Measurements from ENCODE around the gene TP63. TPM values are rescaled to one million over a fixed set of nuclear protein-coding genes. Genes with fewer than 3 reads are reported as not detected.
A peak's percentile ranks its signal among the peaks of the same experiment; 100 is the strongest.
"Not testable (repeated sequence)": the region's sequence is repeated elsewhere in the genome, so short reads cannot be mapped to it uniquely, and the experiment has no call there.

TP63 gene
- total and polyA plus RNA-seq, 11 donors, result 0.11 to 1.4 (median 0.37) TPM

DNA sequence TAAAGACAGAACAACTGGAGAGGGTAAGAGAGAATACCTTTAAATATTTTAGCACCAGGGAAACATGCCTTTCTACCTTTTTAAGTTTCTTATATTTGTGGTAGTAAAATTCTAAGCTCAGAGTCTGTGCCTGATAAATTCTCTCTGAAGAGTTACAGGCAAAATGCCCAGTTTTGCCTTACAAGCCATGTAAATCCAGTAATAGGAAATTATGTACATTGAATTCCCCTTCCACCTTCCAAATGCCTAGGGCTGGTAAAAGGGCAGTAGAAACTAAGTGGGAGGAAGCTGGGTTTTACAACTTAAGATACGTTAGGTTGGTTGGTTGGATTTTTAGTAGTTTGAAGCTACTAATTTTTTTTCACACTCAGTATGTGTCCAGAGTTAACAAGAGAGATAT lies 43.1 kb upstream of the TP63 start:
- H3K4me1 ChIP-seq, result no peaks in the 10 kb centered on the region
- no peaks in the 10 kb centered on the region for H3K27me3 ChIP-seq
- peak overlapping the region in 1 of 12 donors; percentile 66 for H3K27ac ChIP-seq
- H3K9me3 ChIP-seq, result peaks cover 0 to 12% (median 2%) of the 10 kb centered on the region in 12 donors
- TF ChIP-seq, protein P1, sequence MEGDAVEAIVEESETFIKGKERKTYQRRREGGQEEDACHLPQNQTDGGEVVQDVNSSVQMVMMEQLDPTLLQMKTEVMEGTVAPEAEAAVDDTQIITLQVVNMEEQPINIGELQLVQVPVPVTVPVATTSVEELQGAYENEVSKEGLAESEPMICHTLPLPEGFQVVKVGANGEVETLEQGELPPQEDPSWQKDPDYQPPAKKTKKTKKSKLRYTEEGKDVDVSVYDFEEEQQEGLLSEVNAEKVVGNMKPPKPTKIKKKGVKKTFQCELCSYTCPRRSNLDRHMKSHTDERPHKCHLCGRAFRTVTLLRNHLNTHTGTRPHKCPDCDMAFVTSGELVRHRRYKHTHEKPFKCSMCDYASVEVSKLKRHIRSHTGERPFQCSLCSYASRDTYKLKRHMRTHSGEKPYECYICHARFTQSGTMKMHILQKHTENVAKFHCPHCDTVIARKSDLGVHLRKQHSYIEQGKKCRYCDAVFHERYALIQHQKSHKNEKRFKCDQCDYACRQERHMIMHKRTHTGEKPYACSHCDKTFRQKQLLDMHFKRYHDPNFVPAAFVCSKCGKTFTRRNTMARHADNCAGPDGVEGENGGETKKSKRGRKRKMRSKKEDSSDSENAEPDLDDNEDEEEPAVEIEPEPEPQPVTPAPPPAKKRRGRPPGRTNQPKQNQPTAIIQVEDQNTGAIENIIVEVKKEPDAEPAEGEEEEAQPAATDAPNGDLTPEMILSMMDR (IDR thresholded peaks at IDR 0.05), result no peak
- no peak for TF ChIP-seq POLR2A (IDR thresholded peaks at IDR 0.05)
- H3K4me3 ChIP-seq, result no peak overlapping the region
- H3K36me3 ChIP-seq, result no peaks in the 10 kb centered on the region
- ATAC-seq, result no peak
- intact Hi-C loops (cut with DNase I), result no loop called here
- WGBS, 4 donors, result 30 to 67% (median 57%) methylated on average over 1 of the region's 1 CpG
- no peak for DNase-seq

DNA sequence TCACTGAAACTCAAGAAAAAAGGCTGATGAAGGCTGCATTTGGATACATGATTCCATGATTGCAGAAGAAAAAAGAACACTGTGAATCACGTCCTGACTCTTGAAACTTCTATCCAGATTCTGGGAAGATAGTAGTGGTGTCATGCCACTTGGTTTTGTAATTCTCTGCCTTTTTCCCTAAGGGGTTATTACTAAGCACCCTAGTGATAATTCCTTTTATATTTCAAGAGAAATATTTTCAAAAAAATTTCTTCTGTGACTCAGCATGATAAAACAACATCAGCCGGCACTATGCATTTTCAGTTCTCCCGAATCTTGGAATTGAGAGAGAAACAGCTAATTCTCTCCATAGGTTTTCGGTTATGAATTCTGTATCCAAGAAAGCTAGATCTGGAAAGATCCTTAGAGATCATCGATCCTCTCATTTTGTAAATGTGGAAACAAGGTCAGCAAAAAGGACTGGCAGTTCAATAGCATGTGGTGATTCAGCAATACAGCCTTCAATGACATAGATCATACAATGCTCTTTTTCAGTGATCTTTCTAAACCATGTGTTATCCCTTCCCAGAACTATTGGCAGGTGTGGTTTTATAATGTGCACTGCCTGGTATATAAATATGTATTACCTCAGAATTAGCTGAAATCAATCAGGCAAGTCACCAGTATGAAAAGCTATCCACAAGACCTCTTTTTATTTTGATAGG lies 42.6 kb upstream of the TP63 start:
- no peak for TF ChIP-seq POLR2A (IDR thresholded peaks at IDR 0.05)
- TF ChIP-seq, protein P1 (IDR thresholded peaks at IDR 0.05), result no peak
- H3K27me3 ChIP-seq, result no peaks in the 10 kb centered on the region
- H3K36me3 ChIP-seq, result no peaks in the 10 kb centered on the region
- H3K9me3 ChIP-seq, result peaks cover 0 to 15% (median 2%) of the 10 kb centered on the region in 12 donors
- no peak for DNase-seq
- no peaks in the 10 kb centered on the region for H3K4me1 ChIP-seq
- WGBS, 4 donors, result 72 to 75% (median 74%) methylated on average over 5 of the region's 5 CpGs
- no peak overlapping the region for H3K27ac ChIP-seq
- intact Hi-C loops (cut with DNase I), result no loop called here
- H3K4me3 ChIP-seq, result no peak overlapping the region
- ATAC-seq, result peak in 2 of 4 donors; percentile 18 to 70

DNA sequence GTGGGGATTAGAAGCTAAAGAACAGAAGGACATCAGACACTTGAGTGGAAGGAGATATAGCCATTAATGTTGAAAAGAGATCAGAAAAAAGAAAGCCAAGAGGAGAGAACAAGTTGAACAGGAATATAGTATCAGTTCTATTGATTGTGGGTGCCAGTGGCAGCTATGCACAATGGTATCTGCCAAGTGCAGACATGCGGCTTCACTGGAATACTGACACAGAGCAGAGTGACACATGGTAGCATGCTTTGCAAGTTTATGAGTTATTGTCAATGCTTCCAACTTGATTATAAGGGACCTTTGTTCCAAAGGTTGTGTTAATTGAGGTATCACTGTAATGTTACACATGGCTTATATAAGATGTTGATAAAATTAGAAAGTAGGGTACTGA lies 42.0 kb upstream of the TP63 start:
- 78 to 89% (median 83%) methylated on average over 1 of the region's 1 CpG for WGBS, 4 donors

DNA sequence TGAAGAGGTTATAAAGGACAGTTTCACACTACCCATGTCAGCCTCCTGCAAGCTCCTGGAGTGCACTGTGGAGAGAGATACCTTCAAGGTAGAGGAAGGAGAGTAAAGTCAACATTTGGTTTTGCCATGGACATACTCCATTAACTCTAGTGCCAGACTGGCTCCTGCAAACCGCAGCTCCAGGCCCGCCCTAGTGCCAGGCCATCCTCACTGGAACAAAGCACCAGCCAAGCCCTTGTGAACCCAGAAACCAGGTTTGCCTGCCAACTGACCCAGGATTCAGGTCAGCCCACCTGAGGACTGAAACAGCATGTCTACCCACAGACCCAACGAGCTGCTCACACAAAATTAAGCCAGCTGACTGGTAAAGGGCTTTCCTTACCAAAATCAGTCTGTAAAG lies 41.0 kb upstream of the TP63 start:
- TF ChIP-seq, protein P1 (IDR thresholded peaks at IDR 0.05), result no peak
- no peak for TF ChIP-seq POLR2A (IDR thresholded peaks at IDR 0.05)
- Histone ChIP-seq H3K36me3 (no peaks in the 10 kb centered on the region), H3K4me3 (no peak overlapping the region), H3K9me3 (peaks cover 0 to 15% (median 2%) of the 10 kb centered on the region in 12 donors), H3K27ac (no peak overlapping the region), H3K4me1 (no peaks in the 10 kb centered on the region), H3K27me3 (no peaks in the 10 kb centered on the region)
- no peak for DNase-seq
- no peak for ATAC-seq
- intact Hi-C loops (cut with DNase I), result no loop called here
- 84 to 94% (median 88%) methylated on average over 2 to 3 of the region's 3 CpGs for WGBS, 4 donors

More for the DNA sequence above, 42.0 kb upstream of the TP63 start:
- no peaks in the 10 kb centered on the region for H3K27me3 ChIP-seq
- TF ChIP-seq POLR2A (IDR thresholded peaks at IDR 0.05), result no peak
- H3K4me3 ChIP-seq, result no peak overlapping the region
- no peaks in the 10 kb centered on the region for H3K36me3 ChIP-seq
- no peaks in the 10 kb centered on the region for H3K4me1 ChIP-seq
- H3K27ac ChIP-seq, result no peak overlapping the region
- ATAC-seq, result no peak
- intact Hi-C loops (cut with DNase I), result no loop called here
- no peak for DNase-seq
- H3K9me3 ChIP-seq, result peaks cover 0 to 15% (median 2%) of the 10 kb centered on the region in 12 donors

DNA sequence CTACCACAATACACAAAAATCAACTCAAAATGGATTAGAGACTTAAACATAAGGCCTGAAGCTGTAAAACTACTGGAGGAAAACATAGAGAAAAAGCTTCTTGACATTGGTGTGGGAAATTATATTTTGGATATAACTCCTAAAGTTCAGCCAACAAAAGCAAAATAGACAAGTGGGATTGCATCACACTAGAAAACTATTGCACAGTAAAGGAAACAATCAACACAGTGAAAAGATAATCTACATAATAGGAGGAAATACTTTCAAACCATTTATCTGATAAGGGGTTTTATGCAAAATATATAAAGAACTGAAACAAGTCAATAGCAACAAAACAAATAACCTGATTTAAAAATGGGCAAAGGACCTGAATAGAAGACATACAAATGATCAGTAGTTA lies 37.6 kb upstream of the TP63 start:
- intact Hi-C loops (cut with DNase I), result no loop called here
- Histone ChIP-seq H3K27ac (no peak overlapping the region), H3K4me1 (no peaks in the 10 kb centered on the region), H3K4me3 (no peak overlapping the region), H3K36me3 (no peaks in the 10 kb centered on the region), H3K9me3 (peaks cover 0 to 15% (median 2%) of the 10 kb centered on the region in 12 donors), H3K27me3 (no peaks in the 10 kb centered on the region)
- DNase-seq (no peak), ATAC-seq (no peak)
- TF ChIP-seq, protein P1 (IDR thresholded peaks at IDR 0.05), result no peak
- TF ChIP-seq POLR2A (IDR thresholded peaks at IDR 0.05), result no peak

DNA sequence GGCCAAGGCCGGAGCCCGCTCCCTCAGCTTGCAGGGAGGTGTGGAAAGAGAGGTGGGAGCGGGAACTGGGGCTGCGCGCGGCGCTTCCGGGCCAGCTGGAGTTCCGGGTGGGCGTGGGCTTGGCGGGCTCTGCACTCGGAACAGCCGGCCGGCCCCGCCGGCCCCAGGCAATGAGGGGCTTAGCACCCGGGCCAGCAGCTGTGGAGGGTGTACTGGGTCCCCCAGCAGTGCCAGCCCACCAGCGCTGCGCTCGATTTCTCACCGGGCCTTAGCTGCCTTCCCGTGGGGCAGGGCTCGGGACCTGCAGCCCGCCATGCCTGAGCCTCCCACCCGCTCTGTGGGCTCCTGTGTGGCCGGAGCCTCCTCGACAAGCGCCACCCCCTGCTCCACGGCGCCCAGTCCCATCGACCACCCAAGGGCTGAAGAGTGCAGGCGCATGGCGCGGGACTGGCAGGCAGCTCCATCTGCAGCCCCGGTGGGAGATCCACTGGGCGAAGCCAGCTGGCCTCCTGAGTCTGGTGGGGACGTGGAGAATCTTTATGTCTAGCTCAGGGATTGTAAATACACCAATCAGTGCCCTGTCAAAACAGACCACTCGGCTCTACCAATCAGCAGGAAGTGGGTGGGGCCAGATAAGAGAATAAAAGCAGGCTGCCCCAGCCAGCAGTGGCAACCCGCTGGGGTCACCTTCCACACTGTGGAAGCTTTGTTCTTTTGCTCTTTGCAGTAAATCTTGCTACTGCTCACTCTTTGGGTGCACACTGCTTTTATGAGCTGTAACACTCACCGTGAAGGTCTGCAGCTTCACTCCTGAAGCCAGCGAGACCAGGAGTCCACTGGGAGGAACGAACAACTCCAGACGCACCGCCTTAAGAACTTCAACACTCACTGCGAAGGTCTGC lies 34.9 kb upstream of the TP63 start:
- intact Hi-C loops (cut with DNase I); H3K36me3 ChIP-seq; H3K27ac ChIP-seq; H3K4me3 ChIP-seq; H3K27me3 ChIP-seq; DNase-seq; ATAC-seq; H3K4me1 ChIP-seq: not testable (repeated sequence)
- H3K9me3 ChIP-seq, result peaks cover 0 to 15% (median 2%) of the 10 kb centered on the region in 12 donors
- 94 to 96% (median 95%) methylated on average over 41 to 45 of the region's 45 CpGs for WGBS, 4 donors
